Body of pancreas (tissue), 4 donors: Measurements from ENCODE around the gene AGAP1. TPM values are rescaled to one million over a fixed set of nuclear protein-coding genes. Genes with fewer than 3 reads are reported as not detected.

ENCODE experiments used
- ATAC-seq: fragments of 150-250 bp; one replicate; pipeline ENCODE4 v1.9.1; 2016
- DNase-seq, 4 donors: peaks; one replicate each; pipeline ENCODE4 v3.0.0-alpha.2; 2019
- H3K27ac ChIP-seq, 4 donors: fragments of 200-600 bp; sonication (generic); 1 replicate in 3 of 4; 2 replicates in 1 of 4; pipeline versions ENCODE4 v1.5.1 to v1.6.1; 2016 to 2019; ENCODE audit warnings: mild to moderate bottlenecking in 1 of 4, mixed read lengths in 1 of 4, moderate library complexity in 1 of 4
- H3K27me3 ChIP-seq, 2 donors: fragments of 200-600 bp; sonication (generic); one replicate each; pipeline ENCODE4 v1.6.0; 2016; ENCODE audit warnings: mild to moderate bottlenecking in 1 of 2
- H3K36me3 ChIP-seq, 2 donors: fragments of 200-600 bp; sonication (generic); replicated peaks in 1 of 2; 2 replicates each; pipeline ENCODE4 v1.5.1; 2016; ENCODE audit warnings: low read depth in 2 of 2; ENCODE audit not compliant: insufficient read depth in 1 of 2
- H3K4me1 ChIP-seq: fragments of 200-600 bp; sonication (generic); one replicate; pipeline ENCODE4 v1.6.0; 2016
- H3K4me3 ChIP-seq, 2 donors: fragments of 200-600 bp; sonication (generic); 1 replicate in 1 of 2; 2 replicates in 1 of 2; pipeline ENCODE4 v1.5.1; 2016 to 2019
- H3K9me3 ChIP-seq, 3 donors: fragments of 200-600 bp; sonication (generic); 1 replicate in 2 of 3; 2 replicates in 1 of 3; pipeline ENCODE4 v1.5.1; 2016
- POLR2A ChIP-seq, 3 donors: fragments of 450-650 bp; IDR thresholded peaks; one replicate each; pipeline ENCODE4 v1.6.1; 2016; ENCODE audit warnings: antibody characterized with exemption in 3 of 3, mild to moderate bottlenecking in 2 of 3
- WGBS, 2 donors: methylation state at CpG; one replicate each; pipeline ENCODE4 v1.1.5; 2017; 5-methylcytosine and 5-hydroxymethylcytosine counted together
- intact Hi-C: fragments of 100-400 bp; cut with DNase I; formaldehyde crosslinking; loops from one replicate; pipeline ENCODE4 v1.15.1; 2023
- total RNA-seq, 2 donors: library from RNA; depleted of rRNA; stranded (reverse); fragments of >200 nt; gene quantifications; one replicate each; pipeline ENCODE4 v1.1.0, GENCODE V29; 2016
- TF ChIP-seq, protein P1 (sequence below), 7 experiments: fragments of 450-650 bp in 4 of 7; fragments of 200-600 bp in 3 of 7; sonication (generic) in 3 of 7; IDR thresholded peaks; one replicate each; pipeline ENCODE4 v1.5.1; 2016 to 2019; ENCODE audit warnings: antibody characterized with exemption in 7 of 7

The AGAP1 gene
- total RNA-seq, 2 donors from 2014 or later: 21.3 to 32.6 TPM

DNA sequence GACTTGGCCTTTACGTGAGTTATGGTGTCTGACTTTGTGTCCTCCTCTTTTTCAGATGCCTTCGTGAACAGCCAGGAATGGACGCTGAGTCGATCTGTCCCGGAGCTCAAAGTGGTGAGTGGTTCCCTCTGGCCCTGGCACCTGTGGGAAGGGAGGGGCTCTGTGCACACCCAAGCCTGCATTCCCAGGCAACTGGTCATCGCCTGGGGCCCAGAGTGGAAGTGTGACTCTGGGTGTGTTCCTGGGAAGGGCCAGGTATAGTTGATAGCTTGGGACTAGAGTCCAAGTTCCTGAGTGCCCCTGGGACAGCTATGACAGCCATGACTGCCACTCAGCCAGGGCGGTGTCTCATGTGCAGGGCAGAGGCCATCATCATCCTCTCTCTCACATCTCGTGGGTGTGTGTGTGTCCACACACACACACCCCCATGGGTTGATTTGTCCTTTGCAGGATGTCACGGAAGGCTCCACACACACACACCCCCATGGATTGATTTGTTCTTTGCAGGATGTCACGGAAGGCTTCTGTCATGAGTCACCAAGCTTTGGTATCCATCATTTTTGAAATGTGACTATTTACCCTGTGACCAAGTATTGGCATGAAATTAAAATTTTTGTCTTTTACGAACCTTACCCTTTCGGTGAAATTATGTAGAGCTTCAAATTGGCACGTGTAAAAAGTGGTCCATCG lies 215.4 kb downstream of the AGAP1 start:
- ATAC-seq (peak; percentile 33), DNase-seq (peak in 2 of 4 donors; percentile 17 to 32)
- TF ChIP-seq POLR2A (IDR thresholded peaks at IDR 0.05): no peak
- TF ChIP-seq, protein P1, sequence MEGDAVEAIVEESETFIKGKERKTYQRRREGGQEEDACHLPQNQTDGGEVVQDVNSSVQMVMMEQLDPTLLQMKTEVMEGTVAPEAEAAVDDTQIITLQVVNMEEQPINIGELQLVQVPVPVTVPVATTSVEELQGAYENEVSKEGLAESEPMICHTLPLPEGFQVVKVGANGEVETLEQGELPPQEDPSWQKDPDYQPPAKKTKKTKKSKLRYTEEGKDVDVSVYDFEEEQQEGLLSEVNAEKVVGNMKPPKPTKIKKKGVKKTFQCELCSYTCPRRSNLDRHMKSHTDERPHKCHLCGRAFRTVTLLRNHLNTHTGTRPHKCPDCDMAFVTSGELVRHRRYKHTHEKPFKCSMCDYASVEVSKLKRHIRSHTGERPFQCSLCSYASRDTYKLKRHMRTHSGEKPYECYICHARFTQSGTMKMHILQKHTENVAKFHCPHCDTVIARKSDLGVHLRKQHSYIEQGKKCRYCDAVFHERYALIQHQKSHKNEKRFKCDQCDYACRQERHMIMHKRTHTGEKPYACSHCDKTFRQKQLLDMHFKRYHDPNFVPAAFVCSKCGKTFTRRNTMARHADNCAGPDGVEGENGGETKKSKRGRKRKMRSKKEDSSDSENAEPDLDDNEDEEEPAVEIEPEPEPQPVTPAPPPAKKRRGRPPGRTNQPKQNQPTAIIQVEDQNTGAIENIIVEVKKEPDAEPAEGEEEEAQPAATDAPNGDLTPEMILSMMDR (IDR thresholded peaks at IDR 0.05): no peak
- Histone ChIP-seq H3K4me1 (no peaks in the 10 kb centered on the region), H3K36me3 (no peaks in the 10 kb centered on the region), H3K9me3 (no peaks in the 10 kb centered on the region), H3K27ac (no peak overlapping the region), H3K4me3 (no peak overlapping the region), H3K27me3 (no peaks in the 10 kb centered on the region)
- 82 to 83% methylated on average over 14 of the region's 14 CpGs for WGBS, 2 donors
- intact Hi-C loops: no loop called here

DNA sequence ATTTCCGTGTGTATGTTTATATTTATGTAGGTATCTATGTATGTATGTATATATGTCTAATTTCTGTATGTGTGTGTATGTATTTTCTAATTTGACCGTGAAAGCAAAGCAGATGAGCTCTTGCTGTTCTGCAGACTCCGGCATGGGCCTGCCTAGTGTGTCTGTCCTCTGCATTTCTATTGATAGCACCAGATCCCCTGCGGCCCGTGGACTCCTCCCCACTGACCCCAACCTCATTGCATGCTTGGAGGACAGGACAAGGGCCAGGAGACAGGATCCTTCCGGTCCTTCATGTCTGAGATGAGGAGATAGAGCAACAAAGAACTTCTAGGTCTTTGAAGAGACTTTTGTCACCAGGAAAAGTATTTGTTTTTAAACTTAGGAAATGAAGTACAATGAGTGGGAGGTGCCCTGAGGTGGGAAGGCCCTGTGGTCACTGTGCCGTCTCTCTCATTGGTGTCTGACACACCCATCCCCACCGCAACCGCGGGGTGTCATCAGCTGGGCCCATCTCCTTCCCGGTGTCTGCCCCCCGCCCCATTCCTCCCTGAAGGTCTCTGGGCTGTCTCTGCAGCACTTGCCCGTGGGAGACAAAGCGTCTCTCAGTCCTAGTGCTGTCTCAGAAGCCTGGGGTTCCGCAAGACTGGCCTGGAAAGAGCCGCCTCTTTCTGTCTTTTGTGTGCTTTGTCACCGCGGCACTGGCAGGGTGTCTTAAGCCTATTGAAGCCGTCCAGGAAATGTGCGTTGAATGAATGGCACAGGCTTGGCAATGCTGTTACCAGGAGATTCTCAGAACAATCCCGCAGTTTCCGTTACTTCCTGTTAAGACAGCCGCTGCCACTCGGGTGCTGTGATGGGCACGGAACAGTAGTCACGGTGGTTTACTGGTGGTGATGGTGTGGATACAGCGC lies 216.4 kb downstream of the AGAP1 start:
- no peak overlapping the region for H3K4me3 ChIP-seq
- ATAC-seq: peak; percentile 10
- H3K36me3 ChIP-seq: no peaks in the 10 kb centered on the region
- H3K9me3 ChIP-seq: no peaks in the 10 kb centered on the region
- intact Hi-C loops: no loop called here
- no peak for DNase-seq
- no peaks in the 10 kb centered on the region for H3K4me1 ChIP-seq
- TF ChIP-seq POLR2A (IDR thresholded peaks at IDR 0.05): no peak
- TF ChIP-seq, protein P1 (IDR thresholded peaks at IDR 0.05): no peak
- H3K27me3 ChIP-seq: no peaks in the 10 kb centered on the region
- no peak overlapping the region for H3K27ac ChIP-seq
- WGBS, 2 donors: 90 to 91% methylated on average over 24 to 27 of the region's 27 CpGs

DNA sequence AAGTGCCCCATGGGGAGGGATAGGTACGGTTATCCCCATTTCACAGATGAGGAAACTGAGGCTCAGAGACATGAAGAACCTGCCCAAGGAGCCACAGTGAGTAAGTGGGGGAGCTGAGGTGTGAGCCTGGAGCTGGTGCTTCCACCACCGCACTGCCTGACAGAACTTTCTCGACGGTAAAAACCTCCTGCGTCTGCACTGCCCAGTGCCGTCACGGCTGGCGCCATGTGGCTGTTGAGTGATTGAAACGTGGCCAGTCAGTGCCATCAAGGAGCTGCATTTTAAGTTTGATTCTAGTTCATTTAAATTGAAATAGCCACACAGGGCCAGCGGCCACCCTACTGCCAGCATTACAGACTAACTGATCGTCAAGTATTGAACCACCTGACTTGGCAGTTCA lies 217.1 kb downstream of the AGAP1 start:
- Histone ChIP-seq H3K4me3 (no peak overlapping the region), H3K4me1 (no peaks in the 10 kb centered on the region), H3K36me3 (no peaks in the 10 kb centered on the region), H3K27me3 (no peaks in the 10 kb centered on the region), H3K27ac (no peak overlapping the region), H3K9me3 (no peaks in the 10 kb centered on the region)
- 95 to 96% methylated on average over 11 of the region's 11 CpGs for WGBS, 2 donors
- TF ChIP-seq, protein P1 (IDR thresholded peaks at IDR 0.05): no peak
- TF ChIP-seq POLR2A (IDR thresholded peaks at IDR 0.05): no peak
- intact Hi-C loops: no loop called here
- DNase-seq (no peak), ATAC-seq (no peak)

DNA sequence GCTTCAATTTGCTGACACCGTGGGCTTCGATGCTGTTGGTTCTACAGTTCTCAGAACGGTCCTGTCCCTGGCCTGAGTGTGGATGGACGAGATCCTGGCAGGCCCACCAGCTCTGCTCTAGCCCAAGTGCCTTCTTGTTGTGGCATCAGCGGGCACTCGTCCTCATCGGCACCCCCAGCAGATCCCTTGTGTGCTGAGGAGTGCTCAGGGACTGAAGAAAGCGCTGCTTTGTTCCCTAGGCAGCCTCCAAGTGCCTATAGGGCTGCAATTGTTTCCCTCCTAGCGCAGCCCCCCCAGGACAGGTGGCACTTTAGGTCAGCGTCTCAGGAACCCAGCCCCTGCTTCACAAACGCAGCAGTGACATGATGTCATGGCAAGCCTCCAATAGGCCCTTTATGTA lies 217.7 kb downstream of the AGAP1 start:
- TF ChIP-seq POLR2A (IDR thresholded peaks at IDR 0.05): no peak
- TF ChIP-seq, protein P1 (IDR thresholded peaks at IDR 0.05): no peak
- ATAC-seq: no peak
- Histone ChIP-seq H3K36me3 (no peaks in the 10 kb centered on the region), H3K4me3 (no peak overlapping the region), H3K27me3 (no peaks in the 10 kb centered on the region), H3K9me3 (no peaks in the 10 kb centered on the region), H3K27ac (no peak overlapping the region), H3K4me1 (no peaks in the 10 kb centered on the region)
- intact Hi-C loops: no loop called here
- 85% methylated on average over 8 to 11 of the region's 11 CpGs for WGBS, 2 donors
- DNase-seq: no peak
